Astrocyte of the spinal cord (primary cell): ENCODE results near the gene FOXQ1.

Experiments used
- DNase-seq: peaks from one replicate; pipeline ENCODE4 v3.0.0; 2011; ENCODE audit warnings: low read depth, low spot score
- H3K4me3 ChIP-seq: 2 replicates; pipeline ENCODE4 v1.5.1; 2011; ENCODE audit warnings: low read depth, mild to moderate bottlenecking, low read length, moderate library complexity
- in situ Hi-C: cut with HindIII; loops from 2 replicates; pipeline ENCODE4 v1.10.0; 2017; ENCODE audit warnings: low sequenced_read_pairs
- TF ChIP-seq, protein P1 (sequence below): IDR thresholded peaks from 2 replicates; pipeline ENCODE4 v1.5.1; 2012; ENCODE audit warnings: low read depth, mild to moderate bottlenecking, low read length, inconsistent platforms

FOXQ1 gene

DNA sequence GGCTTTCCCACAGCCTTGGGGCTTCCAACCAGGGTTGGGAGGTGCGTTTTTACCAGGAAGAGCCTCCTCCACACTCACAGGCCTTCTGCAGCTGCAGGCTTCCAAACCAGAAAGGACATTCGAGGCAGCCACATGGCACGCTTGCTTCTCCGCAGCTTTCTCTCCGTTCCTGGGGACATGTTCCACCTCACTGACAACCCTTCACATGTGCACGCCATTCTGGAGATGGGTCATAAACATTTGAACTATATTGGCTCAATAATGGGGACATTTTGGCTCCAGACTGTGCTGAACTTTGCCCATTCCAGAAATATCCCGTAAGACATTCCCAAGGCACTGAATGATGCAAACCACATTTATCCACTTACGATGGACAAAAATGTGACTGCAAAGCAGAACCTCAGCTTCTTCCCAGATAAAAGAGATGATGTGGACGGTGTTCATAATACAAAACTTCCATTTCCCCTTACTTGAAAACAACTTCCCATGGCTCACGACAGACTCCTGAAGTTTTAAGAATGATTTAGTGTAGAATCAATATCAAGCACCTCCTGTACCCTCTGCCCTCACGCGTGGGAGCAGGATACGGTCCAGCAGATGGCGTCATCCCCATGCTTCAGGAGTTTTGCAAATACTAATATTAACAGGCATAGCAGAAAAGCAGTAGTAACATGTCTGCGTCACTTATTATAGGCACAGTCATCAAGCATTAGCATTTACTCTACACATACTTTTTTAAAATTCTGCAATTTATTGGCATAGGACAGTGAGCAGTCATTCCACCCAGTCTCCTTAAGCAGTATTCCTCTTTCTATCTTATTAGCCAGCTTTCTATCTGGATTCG, 52.1 kb downstream of the FOXQ1 start:
- no peak overlapping the region for H3K4me3 ChIP-seq
- DNase-seq, result no peak
- TF ChIP-seq, protein P1, sequence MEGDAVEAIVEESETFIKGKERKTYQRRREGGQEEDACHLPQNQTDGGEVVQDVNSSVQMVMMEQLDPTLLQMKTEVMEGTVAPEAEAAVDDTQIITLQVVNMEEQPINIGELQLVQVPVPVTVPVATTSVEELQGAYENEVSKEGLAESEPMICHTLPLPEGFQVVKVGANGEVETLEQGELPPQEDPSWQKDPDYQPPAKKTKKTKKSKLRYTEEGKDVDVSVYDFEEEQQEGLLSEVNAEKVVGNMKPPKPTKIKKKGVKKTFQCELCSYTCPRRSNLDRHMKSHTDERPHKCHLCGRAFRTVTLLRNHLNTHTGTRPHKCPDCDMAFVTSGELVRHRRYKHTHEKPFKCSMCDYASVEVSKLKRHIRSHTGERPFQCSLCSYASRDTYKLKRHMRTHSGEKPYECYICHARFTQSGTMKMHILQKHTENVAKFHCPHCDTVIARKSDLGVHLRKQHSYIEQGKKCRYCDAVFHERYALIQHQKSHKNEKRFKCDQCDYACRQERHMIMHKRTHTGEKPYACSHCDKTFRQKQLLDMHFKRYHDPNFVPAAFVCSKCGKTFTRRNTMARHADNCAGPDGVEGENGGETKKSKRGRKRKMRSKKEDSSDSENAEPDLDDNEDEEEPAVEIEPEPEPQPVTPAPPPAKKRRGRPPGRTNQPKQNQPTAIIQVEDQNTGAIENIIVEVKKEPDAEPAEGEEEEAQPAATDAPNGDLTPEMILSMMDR, result peak; percentile 25
- in situ Hi-C loops, result no loop called here
